Stomach (tissue), 4 donors: ENCODE data around the gene COL25A1.

Experiments
- CTCF ChIP-seq, 7 experiments: fragments of 450-650 bp in 4 of 7; fragments of 200-600 bp in 3 of 7; sonication (generic) in 3 of 7; IDR thresholded peaks; one replicate each; pipeline ENCODE4 v1.5.1; 2016 to 2019; ENCODE audit warnings: antibody characterized with exemption in 7 of 7, control low read depth in 2 of 7, mild to moderate bottlenecking in 1 of 7
- POLR2A ChIP-seq, 4 donors: fragments of 450-650 bp; IDR thresholded peaks; one replicate each; pipeline ENCODE4 v1.6.1; 2016; ENCODE audit warnings: antibody characterized with exemption in 4 of 4, control low read depth in 2 of 4, mild to moderate bottlenecking in 1 of 4, moderate library complexity in 1 of 4

GRCh38 chr4:109043286-109043685 lies 259.2 kb downstream of the COL25A1 start:
- TF ChIP-seq CTCF (IDR thresholded peaks at IDR 0.05) (no peak), POLR2A (IDR thresholded peaks at IDR 0.05) (no peak)
